ENCODE results near the gene BCOR.

BCOR gene

GRCh38 chrX:40109288-40110008, 11.7 kb upstream of the BCOR start:
- Histone ChIP-seq H3K9me2 (replicated peaks; ENCODE audit: low read depth, low read length) (no peaks in the 10 kb centered on the region), H3K4me1 (ENCODE audit: insufficient read depth, low read length, poor library complexity, severe bottlenecking) (peaks cover 13% of the 10 kb centered on the region), H3K36me3 (ENCODE audit: insufficient read depth, low read length) (no peaks in the 10 kb centered on the region), H3K9ac (ENCODE audit: low read depth, low read length, poor library complexity, severe bottlenecking) (peak overlapping the region; percentile 94), H3K79me2 (ENCODE audit: insufficient read depth, low read length) (peaks cover 65% of the 10 kb centered on the region), H3F3A (ENCODE audit: low read depth) (no peaks in the 10 kb centered on the region), H3K4me3 (ENCODE audit: low read length, poor library complexity, severe bottlenecking) (peak overlapping the region; percentile 81), H3K4me2 (ENCODE audit: low read depth, low read length, poor library complexity, severe bottlenecking) (peak overlapping the region; percentile 99), H2AFZ (ENCODE audit: low read length) (no peak overlapping the region), H3K9me3 (ENCODE audit: insufficient read depth, low read depth, low read length) (no peaks in the 10 kb centered on the region), H4K20me1 (ENCODE audit: insufficient read depth, low read length, poor library complexity, severe bottlenecking) (no peaks in the 10 kb centered on the region), H3K27me3 (ENCODE audit: insufficient read depth, low read length, poor library complexity, severe bottlenecking) (no peaks in the 10 kb centered on the region)
- TF ChIP-seq EZH2phosphoT487 (IDR thresholded peaks at IDR 0.05; ENCODE audit: borderline replicate concordance) = no peak
- TF ChIP-seq, protein P1, sequence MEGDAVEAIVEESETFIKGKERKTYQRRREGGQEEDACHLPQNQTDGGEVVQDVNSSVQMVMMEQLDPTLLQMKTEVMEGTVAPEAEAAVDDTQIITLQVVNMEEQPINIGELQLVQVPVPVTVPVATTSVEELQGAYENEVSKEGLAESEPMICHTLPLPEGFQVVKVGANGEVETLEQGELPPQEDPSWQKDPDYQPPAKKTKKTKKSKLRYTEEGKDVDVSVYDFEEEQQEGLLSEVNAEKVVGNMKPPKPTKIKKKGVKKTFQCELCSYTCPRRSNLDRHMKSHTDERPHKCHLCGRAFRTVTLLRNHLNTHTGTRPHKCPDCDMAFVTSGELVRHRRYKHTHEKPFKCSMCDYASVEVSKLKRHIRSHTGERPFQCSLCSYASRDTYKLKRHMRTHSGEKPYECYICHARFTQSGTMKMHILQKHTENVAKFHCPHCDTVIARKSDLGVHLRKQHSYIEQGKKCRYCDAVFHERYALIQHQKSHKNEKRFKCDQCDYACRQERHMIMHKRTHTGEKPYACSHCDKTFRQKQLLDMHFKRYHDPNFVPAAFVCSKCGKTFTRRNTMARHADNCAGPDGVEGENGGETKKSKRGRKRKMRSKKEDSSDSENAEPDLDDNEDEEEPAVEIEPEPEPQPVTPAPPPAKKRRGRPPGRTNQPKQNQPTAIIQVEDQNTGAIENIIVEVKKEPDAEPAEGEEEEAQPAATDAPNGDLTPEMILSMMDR (conservative IDR thresholded peaks at IDR 0.05; ENCODE audit: low read length) = no peak

GRCh38 chrX:40108959-40109287, 11.2 kb upstream of the BCOR start:
- peak overlapping the region; percentile 94 for H3K9ac ChIP-seq (ENCODE audit: low read depth, low read length, poor library complexity, severe bottlenecking)
- H2AFZ ChIP-seq (ENCODE audit: low read length) = no peak overlapping the region

DNA sequence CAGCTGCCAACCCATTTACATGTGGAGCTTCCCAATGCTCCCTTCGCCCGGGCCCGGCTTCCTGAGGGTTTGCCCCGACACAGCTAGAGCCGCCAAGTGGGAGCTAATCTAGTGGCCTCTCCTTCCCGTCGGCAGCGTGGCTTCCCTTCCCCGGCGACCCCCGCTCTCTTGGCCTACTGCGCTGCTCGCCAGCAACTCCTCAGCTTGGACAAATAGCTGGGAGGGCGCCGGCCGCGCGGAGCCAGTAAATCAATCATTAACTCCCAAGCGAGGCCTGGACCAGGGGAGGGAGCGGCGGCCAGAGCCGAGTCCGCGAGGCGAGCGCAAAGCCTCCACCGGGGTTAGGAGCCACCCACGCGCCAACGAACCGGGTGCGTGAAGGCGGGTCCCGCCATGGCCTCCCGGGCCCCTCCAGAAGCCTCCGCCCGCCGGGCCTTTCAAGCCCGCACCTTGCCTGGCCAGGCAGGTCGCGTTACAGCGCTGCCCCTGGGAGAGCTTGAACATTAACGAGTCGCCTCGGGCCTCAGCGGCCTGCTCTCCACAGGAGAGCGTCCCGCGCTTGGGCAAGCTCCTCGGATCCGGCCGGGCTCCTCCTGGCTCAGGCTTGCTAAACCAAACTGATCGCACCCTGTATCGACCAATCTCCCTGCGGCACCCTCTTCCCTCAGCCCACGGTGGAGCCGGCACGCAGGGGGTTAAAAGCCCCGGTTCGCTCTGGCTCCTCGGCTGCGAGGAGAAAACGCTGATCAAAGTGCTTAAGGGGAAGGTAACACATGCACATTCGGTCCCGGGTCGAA, 10.6 kb upstream of the BCOR start:
- H3F3A ChIP-seq (ENCODE audit: low read depth) = no peaks in the 10 kb centered on the region
- no peaks in the 10 kb centered on the region for H3K27me3 ChIP-seq (ENCODE audit: insufficient read depth, low read length, poor library complexity, severe bottlenecking)
- no peak overlapping the region for H2AFZ ChIP-seq (ENCODE audit: low read length)
- H3K4me1 ChIP-seq (ENCODE audit: insufficient read depth, low read length, poor library complexity, severe bottlenecking) = peaks cover 20% of the 10 kb centered on the region
- H4K20me1 ChIP-seq (ENCODE audit: insufficient read depth, low read length, poor library complexity, severe bottlenecking) = no peaks in the 10 kb centered on the region
- no peaks in the 10 kb centered on the region for H3K9me2 ChIP-seq (replicated peaks; ENCODE audit: low read depth, low read length)
- TF ChIP-seq EZH2phosphoT487 (IDR thresholded peaks at IDR 0.05; ENCODE audit: borderline replicate concordance) = no peak
- TF ChIP-seq, protein P1 (conservative IDR thresholded peaks at IDR 0.05; ENCODE audit: low read length) = no peak
- no peaks in the 10 kb centered on the region for H3K9me3 ChIP-seq (ENCODE audit: insufficient read depth, low read depth, low read length)
- H3K79me2 ChIP-seq (ENCODE audit: insufficient read depth, low read length) = peaks cover 76% of the 10 kb centered on the region
- H3K9ac ChIP-seq (ENCODE audit: low read depth, low read length, poor library complexity, severe bottlenecking) = peak overlapping the region; percentile 94
- H3K4me3 ChIP-seq (ENCODE audit: low read length, poor library complexity, severe bottlenecking) = peak overlapping the region; percentile 81
- H3K4me2 ChIP-seq (ENCODE audit: low read depth, low read length, poor library complexity, severe bottlenecking) = peak overlapping the region; percentile 99
- no peaks in the 10 kb centered on the region for H3K36me3 ChIP-seq (ENCODE audit: insufficient read depth, low read length)

More at GRCh38 chrX:40108959-40109287, 11.2 kb upstream of the BCOR start:
- H3F3A ChIP-seq (ENCODE audit: low read depth) = no peaks in the 10 kb centered on the region
- H3K4me2 ChIP-seq (ENCODE audit: low read depth, low read length, poor library complexity, severe bottlenecking) = peak overlapping the region; percentile 99
- H4K20me1 ChIP-seq (ENCODE audit: insufficient read depth, low read length, poor library complexity, severe bottlenecking) = no peaks in the 10 kb centered on the region
- H3K4me3 ChIP-seq (ENCODE audit: low read length, poor library complexity, severe bottlenecking) = peak overlapping the region; percentile 81
- H3K4me1 ChIP-seq (ENCODE audit: insufficient read depth, low read length, poor library complexity, severe bottlenecking) = peaks cover 18% of the 10 kb centered on the region
- no peaks in the 10 kb centered on the region for H3K9me2 ChIP-seq (replicated peaks; ENCODE audit: low read depth, low read length)
- no peak for TF ChIP-seq EZH2phosphoT487 (IDR thresholded peaks at IDR 0.05; ENCODE audit: borderline replicate concordance)
- TF ChIP-seq, protein P1 (conservative IDR thresholded peaks at IDR 0.05; ENCODE audit: low read length) = no peak
- peaks cover 71% of the 10 kb centered on the region for H3K79me2 ChIP-seq (ENCODE audit: insufficient read depth, low read length)
- no peaks in the 10 kb centered on the region for H3K27me3 ChIP-seq (ENCODE audit: insufficient read depth, low read length, poor library complexity, severe bottlenecking)
- no peaks in the 10 kb centered on the region for H3K9me3 ChIP-seq (ENCODE audit: insufficient read depth, low read depth, low read length)
- H3K36me3 ChIP-seq (ENCODE audit: insufficient read depth, low read length) = no peaks in the 10 kb centered on the region
